Measurements from ENCODE around the gene CYP46A1.

DNA sequence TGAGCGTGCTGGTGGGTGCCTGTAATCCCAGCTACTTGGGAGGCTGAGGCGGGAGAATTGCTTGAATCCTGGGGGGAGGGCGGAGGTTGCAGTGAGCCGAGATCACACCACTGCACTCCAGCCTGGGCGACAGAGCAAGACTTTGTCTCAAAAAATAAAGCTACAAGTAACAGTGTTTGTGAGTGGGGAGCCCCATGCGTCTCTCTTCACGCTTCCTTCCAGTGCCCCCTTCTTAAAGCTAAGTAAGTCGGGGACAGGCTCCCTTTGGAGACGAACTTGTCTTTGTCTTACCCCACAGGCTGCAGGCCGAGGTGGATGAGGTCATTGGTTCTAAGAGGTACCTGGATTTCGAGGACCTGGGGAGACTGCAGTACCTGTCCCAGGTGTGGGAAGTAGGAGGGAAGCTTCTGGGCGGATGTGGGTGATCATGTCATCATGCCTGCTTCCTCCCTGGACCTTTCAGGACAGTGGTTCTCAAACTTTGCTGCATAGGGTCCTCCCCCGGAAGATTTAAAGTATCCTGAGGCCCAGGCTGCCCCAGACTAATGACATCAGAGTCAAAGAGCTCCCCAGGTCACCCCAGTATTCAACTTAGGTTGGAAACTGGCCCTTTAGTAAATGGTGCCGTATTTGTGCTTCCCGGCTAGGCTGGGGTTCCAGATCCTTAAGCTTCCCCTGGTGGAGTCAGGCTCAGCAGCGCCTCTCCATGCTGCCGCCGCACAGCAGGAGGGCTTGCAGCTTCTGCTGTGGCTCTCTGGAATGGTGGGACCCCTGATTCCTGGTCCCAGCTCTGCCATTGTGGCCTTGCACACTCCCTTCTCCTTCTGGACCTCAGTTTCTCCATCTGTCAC lies 37.1 kb downstream of the CYP46A1 start:
- TF ChIP-seq EZH2 (IDR thresholded peaks at IDR 0.05; ENCODE audit: borderline replicate concordance, insufficient read depth, low read depth, low read length, poor library complexity, severe bottlenecking), result no peak
- TF ChIP-seq, protein P1, sequence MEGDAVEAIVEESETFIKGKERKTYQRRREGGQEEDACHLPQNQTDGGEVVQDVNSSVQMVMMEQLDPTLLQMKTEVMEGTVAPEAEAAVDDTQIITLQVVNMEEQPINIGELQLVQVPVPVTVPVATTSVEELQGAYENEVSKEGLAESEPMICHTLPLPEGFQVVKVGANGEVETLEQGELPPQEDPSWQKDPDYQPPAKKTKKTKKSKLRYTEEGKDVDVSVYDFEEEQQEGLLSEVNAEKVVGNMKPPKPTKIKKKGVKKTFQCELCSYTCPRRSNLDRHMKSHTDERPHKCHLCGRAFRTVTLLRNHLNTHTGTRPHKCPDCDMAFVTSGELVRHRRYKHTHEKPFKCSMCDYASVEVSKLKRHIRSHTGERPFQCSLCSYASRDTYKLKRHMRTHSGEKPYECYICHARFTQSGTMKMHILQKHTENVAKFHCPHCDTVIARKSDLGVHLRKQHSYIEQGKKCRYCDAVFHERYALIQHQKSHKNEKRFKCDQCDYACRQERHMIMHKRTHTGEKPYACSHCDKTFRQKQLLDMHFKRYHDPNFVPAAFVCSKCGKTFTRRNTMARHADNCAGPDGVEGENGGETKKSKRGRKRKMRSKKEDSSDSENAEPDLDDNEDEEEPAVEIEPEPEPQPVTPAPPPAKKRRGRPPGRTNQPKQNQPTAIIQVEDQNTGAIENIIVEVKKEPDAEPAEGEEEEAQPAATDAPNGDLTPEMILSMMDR (IDR thresholded peaks at IDR 0.05), result no peak

All from B cell (primary cell).